Common myeloid progenitor, CD34-positive (primary cell): Measurements from ENCODE around the gene CELF2.

Experiments used
- CTCF ChIA-PET: fragments of 350-600 bp; sonication (Branson Sonifier 250); formaldehyde crosslinking; loops from one replicate; lab custom pipeline; 2021; ENCODE audit warnings: antibody characterized with exemption; lab: Charles Lee
- POLR2A ChIA-PET: fragments of 350-600 bp; sonication (Branson Sonifier 250); formaldehyde crosslinking; loops from one replicate; lab custom pipeline; 2021; ENCODE audit warnings: antibody characterized with exemption; lab: Charles Lee
- DNase-seq, 3 donors: peaks; one replicate each; pipeline versions ENCODE4 v3.0.0 to v3.0.0-alpha.2; 2013
- H3K27ac ChIP-seq, 2 experiments: 1 replicate in 1 of 2; 2 replicates in 1 of 2; pipeline ENCODE4 v1.7.0; 2013; ENCODE audit warnings: inconsistent platforms in 2 of 2, low read length in 2 of 2, mild to moderate bottlenecking in 2 of 2, low read depth in 1 of 2, moderate library complexity in 1 of 2; ENCODE audit not compliant: severe bottlenecking in 2 of 2, insufficient read depth in 1 of 2, poor library complexity in 1 of 2
- H3K27me3 ChIP-seq, 5 experiments: replicated peaks in 2 of 5; 1 replicate in 3 of 5; 2 replicates in 2 of 5; pipeline versions ENCODE4 v1.6.1 to v1.7.0; 2013; ENCODE audit warnings: low read length in 4 of 5, mild to moderate bottlenecking in 2 of 5, moderate library complexity in 2 of 5, inconsistent platforms in 1 of 5; ENCODE audit not compliant: insufficient read depth in 5 of 5, control insufficient read depth in 4 of 5
- H3K36me3 ChIP-seq, 4 experiments: 1 replicate in 2 of 4; 2 replicates in 2 of 4; pipeline versions ENCODE4 v1.6.1 to v1.7.0; 2013; ENCODE audit warnings: low read length in 3 of 4, control low read depth in 1 of 4, mild to moderate bottlenecking in 1 of 4; ENCODE audit not compliant: control insufficient read depth in 4 of 4, insufficient read depth in 4 of 4
- H3K4me1 ChIP-seq, 4 experiments: 1 replicate in 3 of 4; 2 replicates in 1 of 4; pipeline versions ENCODE4 v1.6.1 to v1.7.1; 2013; ENCODE audit warnings: low read length in 3 of 4, mild to moderate bottlenecking in 3 of 4, control low read depth in 1 of 4, inconsistent platforms in 1 of 4, moderate library complexity in 1 of 4; ENCODE audit not compliant: control insufficient read depth in 4 of 4, insufficient read depth in 4 of 4; ENCODE audit errors: control extremely low read depth in 1 of 4
- H3K4me3 ChIP-seq, 7 experiments: 1 replicate in 4 of 7; 2 replicates in 3 of 7; pipeline versions ENCODE4 v1.5.1 to v1.7.0; 2013; ENCODE audit warnings: mild to moderate bottlenecking in 7 of 7, low read length in 6 of 7, moderate library complexity in 6 of 7, inconsistent platforms in 2 of 7, low read depth in 2 of 7, control low read depth in 1 of 7; ENCODE audit not compliant: insufficient read depth in 4 of 7, control insufficient read depth in 1 of 7; ENCODE audit errors: extremely low read depth in 1 of 7
- H3K9me3 ChIP-seq, 5 experiments: 1 replicate in 4 of 5; 2 replicates in 1 of 5; pipeline versions ENCODE4 v1.6.1 to v1.7.1; 2013; ENCODE audit warnings: low read length in 4 of 5, mild to moderate bottlenecking in 2 of 5, inconsistent platforms in 1 of 5, low read depth in 1 of 5, moderate library complexity in 1 of 5; ENCODE audit not compliant: control insufficient read depth in 4 of 5, insufficient read depth in 2 of 5; ENCODE audit errors: control extremely low read depth in 1 of 5
- WGBS: methylation state at CpG from one replicate; pipeline ENCODE4 v1.1.5; 2013; ENCODE audit not compliant: insufficient coverage; 5-methylcytosine and 5-hydroxymethylcytosine counted together

Gene CELF2

DNA sequence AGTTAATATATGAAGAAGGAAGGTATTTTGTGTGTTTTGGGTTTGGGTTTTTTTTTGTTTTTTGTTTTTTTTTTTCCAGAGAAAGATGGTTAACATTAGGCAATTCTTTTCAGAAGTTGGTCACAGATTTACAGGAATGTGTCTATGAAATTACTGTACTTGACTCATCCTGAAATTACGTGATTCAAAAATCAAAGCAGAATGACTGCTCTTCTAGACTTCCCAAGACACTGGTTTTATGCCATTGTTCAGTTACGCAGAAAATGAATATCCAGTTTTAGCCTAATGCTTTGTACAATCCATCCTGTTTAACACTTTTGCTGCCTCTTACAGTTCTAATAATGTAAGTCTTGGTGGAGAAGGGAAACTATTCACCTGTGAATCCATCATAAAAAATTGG is 39.7 kb upstream of the CELF2 start:
- POLR2A ChIA-PET, result no interaction called here

DNA sequence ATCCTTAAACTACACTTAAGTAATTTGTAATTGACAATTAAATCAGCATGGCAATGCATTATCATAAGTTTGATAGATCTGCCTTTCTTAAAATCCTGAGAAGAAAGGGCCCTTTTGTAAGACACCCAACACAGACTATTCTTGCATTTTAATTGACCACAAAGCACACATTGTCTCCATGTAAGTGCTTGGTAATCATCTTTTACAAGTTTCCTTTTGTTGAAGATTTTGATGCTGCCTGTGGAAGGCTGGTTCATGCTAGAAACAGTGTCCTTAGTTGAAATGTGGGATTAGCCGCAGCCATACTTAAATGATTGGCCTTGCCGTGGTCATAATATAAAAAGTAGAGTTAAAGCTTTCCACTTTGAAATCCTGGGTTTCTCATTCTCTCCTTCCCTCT is 32.3 kb upstream of the CELF2 start:
- ChIA-PET POLR2A (no interaction called here), CTCF (no interaction called here)
- Histone ChIP-seq H3K4me1 (no peaks in the 10 kb centered on the region), H3K36me3 (no peaks in the 10 kb centered on the region), H3K4me3 (no peak overlapping the region), H3K27me3 (no peaks in the 10 kb centered on the region), H3K9me3 (no peaks in the 10 kb centered on the region), H3K27ac (no peak overlapping the region)
- no CpG with 5 or more reads among the region's 2 CpGs for WGBS
- no peak for DNase-seq

More for the DNA sequence above, 39.7 kb upstream of the CELF2 start:
- Histone ChIP-seq H3K27me3 (peaks cover 0 to 2% (median 0%) of the 10 kb centered on the region in 5 experiments), H3K4me1 (peaks cover 0 to 3% (median 0%) of the 10 kb centered on the region in 4 experiments), H3K27ac (no peak overlapping the region), H3K9me3 (no peaks in the 10 kb centered on the region), H3K4me3 (no peak overlapping the region), H3K36me3 (no peaks in the 10 kb centered on the region)
- no peak for DNase-seq
- 93% methylated on average over 2 of the region's 2 CpGs for WGBS
- CTCF ChIA-PET, result no interaction called here

DNA sequence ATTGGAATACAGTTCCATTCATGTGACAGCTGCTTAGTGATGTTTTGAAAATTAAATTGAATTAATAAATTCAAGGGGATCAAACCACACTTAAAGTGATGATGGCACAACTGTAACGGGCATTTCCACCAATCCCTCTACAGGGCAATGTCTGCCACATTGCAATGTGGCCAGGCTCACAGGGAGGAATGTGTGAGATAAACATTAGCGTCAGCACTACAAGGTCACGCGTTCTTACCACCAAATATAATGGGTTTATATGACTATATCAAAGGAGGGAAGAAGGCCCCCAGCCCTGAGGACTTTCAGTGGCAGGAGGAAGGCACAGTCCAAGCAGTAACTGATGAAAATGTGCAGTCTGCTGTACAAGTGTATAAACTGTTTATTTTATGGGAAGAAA is 31.1 kb upstream of the CELF2 start:
- no peak overlapping the region for H3K27ac ChIP-seq
- 100% methylated on average over 4 of the region's 4 CpGs for WGBS
- ChIA-PET CTCF (interaction anchor here (0.7 to 1.1 kb wide), 2 partner anchors 14 to 83 kb away, joined by 3 to 4 read pairs; no protein-coding TSS in a partner anchor), POLR2A (no interaction called here)
- no peak for DNase-seq
- no peak overlapping the region for H3K4me3 ChIP-seq
- peaks cover 0 to 4% (median 2%) of the 10 kb centered on the region in 4 experiments for H3K4me1 ChIP-seq
- no peaks in the 10 kb centered on the region for H3K9me3 ChIP-seq
- H3K36me3 ChIP-seq, result no peaks in the 10 kb centered on the region
- no peaks in the 10 kb centered on the region for H3K27me3 ChIP-seq

DNA sequence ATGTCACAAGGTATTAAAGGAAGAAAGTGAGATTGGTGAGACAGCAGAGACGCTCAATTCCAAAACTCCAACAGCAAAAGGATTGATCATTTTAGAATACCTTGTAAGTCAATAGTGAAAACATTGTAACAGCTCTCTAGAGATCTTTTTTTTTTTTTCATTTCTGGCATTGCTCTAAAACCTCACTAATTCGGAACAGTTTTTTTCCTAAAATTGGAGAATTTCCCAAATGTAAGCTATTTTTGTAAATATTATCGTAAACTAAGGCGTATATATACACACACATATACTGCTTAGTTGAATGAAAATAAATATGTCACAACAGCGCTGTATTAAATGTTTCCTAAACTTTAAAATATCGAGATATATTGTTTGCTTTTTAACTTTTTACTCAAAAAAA is 30.6 kb upstream of the CELF2 start:
- POLR2A ChIA-PET, result no interaction called here
- Histone ChIP-seq H3K27ac (no peak overlapping the region), H3K9me3 (no peaks in the 10 kb centered on the region), H3K4me1 (peaks cover 0 to 5% (median 2%) of the 10 kb centered on the region in 4 experiments), H3K4me3 (no peak overlapping the region), H3K27me3 (no peaks in the 10 kb centered on the region), H3K36me3 (no peaks in the 10 kb centered on the region)
- CTCF ChIA-PET, result interaction anchor here (1.1 kb wide), 1 partner anchor 14 kb away, joined by 3 read pairs; no protein-coding TSS in a partner anchor
- DNase-seq, result no peak
- no CpG with 5 or more reads among the region's 6 CpGs for WGBS

DNA sequence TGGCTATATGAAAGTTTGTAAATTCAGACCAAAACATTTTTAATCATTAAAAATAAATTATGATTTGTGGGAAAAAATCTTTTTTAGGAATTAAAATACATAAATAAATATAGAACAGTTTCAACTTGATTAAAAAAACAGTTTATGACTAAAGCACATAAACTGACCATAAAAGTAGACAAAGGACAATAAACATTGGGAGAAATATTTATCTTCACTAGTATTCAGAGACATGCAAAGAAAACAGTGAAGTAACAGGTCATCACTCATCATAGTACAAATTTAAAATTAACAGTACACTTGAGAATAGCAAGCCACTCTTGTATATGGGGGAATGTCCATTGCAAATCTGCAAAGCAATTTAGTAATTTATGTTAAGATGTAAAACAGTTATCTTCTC is 28.0 kb upstream of the CELF2 start:
- Histone ChIP-seq H3K27ac (no peak overlapping the region), H3K36me3 (no peaks in the 10 kb centered on the region), H3K27me3 (no peaks in the 10 kb centered on the region), H3K9me3 (peaks cover 0 to 3% (median 1%) of the 10 kb centered on the region in 5 experiments), H3K4me3 (no peak overlapping the region), H3K4me1 (peaks cover 0 to 5% (median 2%) of the 10 kb centered on the region in 4 experiments)
- DNase-seq, result no peak
- ChIA-PET POLR2A (no interaction called here), CTCF (no interaction called here)

DNA sequence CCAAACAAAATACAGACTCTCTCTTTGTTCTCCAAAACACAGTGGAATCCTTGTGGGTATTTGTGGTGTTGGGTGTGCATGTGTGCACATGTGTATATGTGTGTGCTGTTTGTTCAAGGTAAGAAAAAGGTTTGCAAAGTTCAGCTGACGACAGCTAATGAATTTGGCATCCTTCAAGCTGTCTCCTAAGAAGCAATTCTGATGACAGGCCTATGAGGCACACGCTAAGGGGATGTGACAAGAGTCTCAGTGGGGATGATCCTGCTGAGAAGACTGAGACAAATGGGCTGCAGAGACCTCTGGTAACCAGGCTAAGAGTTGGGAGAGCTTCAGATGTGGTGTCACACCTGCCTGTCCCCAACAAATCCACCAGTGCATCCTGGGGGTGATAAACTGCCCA is 26.5 kb upstream of the CELF2 start:
- Histone ChIP-seq H3K4me3 (no peak overlapping the region), H3K27me3 (no peaks in the 10 kb centered on the region), H3K9me3 (peaks cover 0 to 3% (median 1%) of the 10 kb centered on the region in 5 experiments), H3K36me3 (no peaks in the 10 kb centered on the region), H3K27ac (no peak overlapping the region), H3K4me1 (peaks cover 0 to 5% (median 2%) of the 10 kb centered on the region in 4 experiments)
- no peak for DNase-seq
- WGBS, result 100% methylated on average over 2 of the region's 2 CpGs
- CTCF ChIA-PET, result no interaction called here
- POLR2A ChIA-PET, result no interaction called here

DNA sequence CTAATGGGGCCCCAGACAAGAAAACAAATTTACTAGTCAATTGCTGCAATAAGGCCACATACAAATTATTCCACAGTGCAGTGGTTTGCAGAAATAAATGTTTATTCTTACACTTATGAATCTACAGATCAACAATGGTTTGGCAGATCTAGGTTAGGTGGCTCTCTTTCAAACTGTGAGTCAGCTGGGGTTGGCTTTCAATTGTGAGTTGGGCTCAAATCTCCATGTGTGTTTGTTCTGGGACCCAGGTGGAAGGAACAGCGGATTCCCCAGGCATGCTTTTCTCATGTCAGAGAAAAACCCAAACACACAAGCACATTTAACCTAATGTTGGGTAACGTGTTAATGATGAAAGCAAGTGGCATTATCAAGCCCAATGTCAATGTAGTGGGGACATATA is 25.6 kb upstream of the CELF2 start:
- no peak for DNase-seq
- H3K27ac ChIP-seq, result no peak overlapping the region
- H3K4me3 ChIP-seq, result no peak overlapping the region
- H3K4me1 ChIP-seq, result peaks cover 0 to 5% (median 2%) of the 10 kb centered on the region in 4 experiments
- no peaks in the 10 kb centered on the region for H3K27me3 ChIP-seq
- CTCF ChIA-PET, result no interaction called here
- no CpG with 5 or more reads among the region's 2 CpGs for WGBS
- peaks cover 0 to 3% (median 1%) of the 10 kb centered on the region in 5 experiments for H3K9me3 ChIP-seq
- POLR2A ChIA-PET, result no interaction called here
- H3K36me3 ChIP-seq, result no peaks in the 10 kb centered on the region
